A673 (cell line): Measurements from ENCODE around the gene SNAP47.

ENCODE experiments used
- CTCF ChIP-seq: fragments of 300-800, 200-600 bp; sonication (generic); conservative IDR thresholded peaks from 2 replicates; pipeline ENCODE4 v1.5.1; 2017; ENCODE audit warnings: low read depth, mild to moderate bottlenecking, antibody characterized with exemption, low read length, moderate library complexity, mixed read lengths
- EZH2 ChIP-seq: fragments of 200-600 bp; sonication (generic); IDR thresholded peaks from 2 replicates; pipeline ENCODE4 v1.6.1; 2017; ENCODE audit warnings: borderline replicate concordance, low read depth, mild to moderate bottlenecking, mixed read lengths, antibody characterized with exemption, low read length; ENCODE audit not compliant: poor library complexity, severe bottlenecking

- TF ChIP-seq CTCF, result no peak
- TF ChIP-seq EZH2, result no peak
Measured at GRCh38 chr1:227766653-227767277, 31.5 kb downstream of the SNAP47 start.
